ENCODE results near the gene BTD.

The BTD gene

DNA sequence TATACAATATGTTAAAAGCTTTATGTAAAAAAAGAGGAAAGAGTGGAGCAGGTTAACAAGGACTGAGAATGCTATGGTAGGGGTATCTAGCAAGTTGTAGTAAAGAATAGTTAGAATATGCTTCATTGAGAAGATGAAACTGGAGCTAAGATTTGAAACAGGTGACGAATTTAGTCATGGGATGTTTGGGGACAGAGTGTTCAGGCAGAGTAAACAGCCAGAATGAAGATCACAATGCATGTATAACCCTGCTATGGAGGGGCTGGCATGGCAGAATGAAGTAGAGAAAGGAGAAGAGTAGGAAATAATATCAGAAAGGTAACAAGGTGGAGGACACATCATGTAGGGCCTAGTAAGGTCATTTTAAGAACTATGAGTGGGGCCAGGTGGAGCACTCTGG lies 72.0 kb downstream of the BTD start:
- no peak for DNase-seq

DNA sequence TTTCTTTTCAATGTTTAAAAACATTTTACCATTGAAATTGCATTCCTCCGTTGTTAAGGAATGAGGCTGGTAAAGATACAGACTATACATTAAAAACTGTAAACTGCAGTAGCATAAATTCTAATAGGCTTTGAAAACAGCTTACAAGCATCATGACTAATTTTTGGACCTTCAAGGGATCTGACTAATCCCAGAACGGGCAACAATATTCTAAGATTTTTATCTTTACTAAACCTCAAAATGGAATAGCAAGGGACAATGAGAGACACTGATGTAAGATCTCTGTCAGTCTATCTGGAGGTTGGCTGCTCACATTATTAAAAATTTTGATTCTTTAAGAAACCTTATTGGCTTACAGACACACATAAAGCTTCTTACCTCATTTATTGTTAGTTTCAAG lies 74.7 kb downstream of the BTD start:
- DNase-seq, result no peak

DNA sequence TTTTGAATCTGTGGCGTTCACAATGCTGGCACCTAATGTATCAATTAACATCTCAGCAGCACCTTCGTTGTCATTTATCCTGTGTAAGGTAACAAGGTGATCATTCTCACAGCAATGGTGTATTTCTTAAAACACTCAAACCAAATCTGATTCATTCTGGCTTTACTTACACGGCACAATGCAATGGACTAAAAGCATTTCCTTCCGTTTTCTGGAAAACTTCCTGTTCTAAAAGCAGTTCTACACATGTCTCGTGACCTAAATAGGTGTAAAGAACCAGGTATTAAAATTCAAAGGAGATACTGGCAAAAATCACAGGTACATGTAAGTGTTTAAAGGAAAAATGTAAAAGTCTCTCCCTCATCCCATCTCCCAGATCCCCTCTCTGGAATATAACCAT lies 77.8 kb downstream of the BTD start:
- no peak for DNase-seq

- DNase-seq, result no peak
Observed at GRCh38 chr3:15681668-15682067, 80.1 kb downstream of the BTD start.

DNA sequence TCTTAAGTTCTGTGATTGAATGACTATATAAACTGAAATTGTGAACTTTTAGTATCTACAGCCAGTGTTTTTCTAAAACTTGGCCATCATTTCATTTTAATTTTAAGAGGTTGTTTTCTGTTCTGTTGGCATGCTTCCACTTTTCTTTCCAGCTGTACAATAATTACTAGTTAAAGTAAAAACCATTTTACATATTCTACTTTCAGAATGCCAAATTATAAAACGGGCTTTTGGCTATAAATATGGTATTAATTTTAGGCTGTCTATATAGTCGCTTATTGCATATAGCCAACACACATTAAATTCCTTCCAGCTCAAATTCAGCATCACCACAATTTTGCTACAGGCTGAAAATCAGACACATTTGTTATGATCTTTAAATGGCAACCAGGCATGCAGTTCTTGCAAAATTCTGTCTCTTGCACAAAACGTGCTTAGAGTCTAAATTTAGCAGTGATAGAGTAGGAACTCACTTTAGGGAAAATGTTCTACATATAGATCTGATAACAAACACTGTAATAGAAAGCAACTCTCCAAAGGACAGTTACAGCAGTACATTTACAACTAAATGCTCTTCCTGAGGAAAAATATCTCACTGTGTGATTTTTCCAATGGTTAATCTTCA lies 81.1 kb downstream of the BTD start:
- DNase-seq, result no peak

- no peak for DNase-seq
Observed at GRCh38 chr3:15683253-15683652, 81.7 kb downstream of the BTD start.

- DNase-seq, result no peak
Observed at GRCh38 chr3:15685927-15686326, 84.4 kb downstream of the BTD start.

GRCh38 chr3:15690230-15690629 lies 88.7 kb downstream of the BTD start:
- no peak for DNase-seq

DNA sequence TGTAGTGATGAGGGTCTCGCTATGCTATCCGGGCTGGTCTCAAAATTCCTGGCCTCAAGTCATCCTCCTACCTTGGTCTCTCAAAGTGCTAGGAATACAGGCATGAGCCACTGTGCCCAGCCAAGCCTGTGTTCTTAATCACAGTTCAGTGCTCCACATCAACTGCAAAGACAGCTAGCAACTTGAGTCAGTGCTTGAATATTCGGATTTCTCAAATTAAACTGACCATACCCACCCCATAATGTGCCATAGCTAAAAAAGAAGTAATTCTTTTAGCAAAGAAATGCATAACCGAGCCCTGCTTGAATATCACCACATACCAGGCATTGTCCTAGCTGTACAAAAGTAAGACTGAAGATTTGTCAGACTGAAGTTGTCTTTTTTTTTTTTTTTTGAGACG lies 89.2 kb downstream of the BTD start:
- DNase-seq, result no peak

GRCh38 chr3:15693355-15693754 lies 91.8 kb downstream of the BTD start:
- no peak for DNase-seq

DNA sequence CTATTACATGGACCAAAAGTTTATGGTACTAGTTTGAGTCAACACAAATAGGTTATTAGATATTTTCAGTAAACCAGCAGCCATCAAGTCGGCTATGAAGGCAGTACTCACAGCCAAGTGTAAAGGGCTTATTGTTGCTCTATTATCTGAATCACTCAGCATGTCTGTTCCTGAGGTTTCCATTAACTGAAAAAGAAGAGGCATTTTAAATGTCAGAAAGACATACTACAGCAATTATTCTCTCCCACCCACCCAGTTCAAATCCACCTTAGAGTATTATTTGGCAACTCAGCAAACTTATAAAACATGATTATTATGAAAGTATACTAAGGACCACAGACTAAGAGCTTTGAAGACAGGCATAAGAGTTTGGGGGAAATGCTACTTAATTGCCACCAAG lies 93.1 kb downstream of the BTD start:
- DNase-seq, result no peak

Measured in kidney glomerular epithelial cell (primary cell).